Kidney (tissue), 14 donors: ENCODE measurements around the gene OLA1. TPM values are rescaled to one million over a fixed set of nuclear protein-coding genes. Genes with fewer than 3 reads are reported as not detected.

Source experiments
- DNase-seq, 5 donors: peaks; one replicate each; pipeline ENCODE4 v3.0.0-alpha.2; 2013 to 2020
- FAIRE-seq: peaks from 2 replicates; lab custom pipeline; 2012; peaks lifted over from hg19 to GRCh38; lab: Jason Lieb, UNC
- H3K27ac ChIP-seq, 2 donors: one replicate each; pipeline ENCODE4 v1.7.0; 2013; ENCODE audit warnings: low read depth in 2 of 2, low read length in 2 of 2, inconsistent platforms in 1 of 2
- H3K27me3 ChIP-seq: one replicate; pipeline ENCODE4 v1.7.1; 2013; ENCODE audit warnings: low read length, inconsistent platforms; ENCODE audit not compliant: control insufficient read depth, insufficient read depth
- H3K36me3 ChIP-seq, 3 donors: one replicate each; pipeline versions ENCODE4 v1.7.0 to v1.7.1; 2013; ENCODE audit warnings: low read length in 3 of 3, control low read depth in 1 of 3, inconsistent platforms in 1 of 3; ENCODE audit not compliant: insufficient read depth in 3 of 3, control insufficient read depth in 2 of 3
- H3K4me1 ChIP-seq, 3 donors: one replicate each; pipeline versions ENCODE4 v1.7.0 to v1.7.1; 2013; ENCODE audit warnings: low read length in 3 of 3, inconsistent platforms in 1 of 3, low read depth in 1 of 3; ENCODE audit not compliant: control insufficient read depth in 2 of 3, insufficient read depth in 2 of 3
- H3K4me3 ChIP-seq, 3 donors: one replicate each; pipeline versions ENCODE4 v1.7.0 to v1.8.1; 2013; ENCODE audit warnings: low read length in 3 of 3, control low read depth in 1 of 3, inconsistent platforms in 1 of 3
- H3K9ac ChIP-seq, 3 donors: one replicate each; pipeline versions ENCODE4 v1.7.0 to v1.7.1; 2013; ENCODE audit warnings: low read length in 3 of 3, control low read depth in 1 of 3, inconsistent platforms in 1 of 3
- H3K9me3 ChIP-seq, 3 donors: one replicate each; pipeline versions ENCODE4 v1.7.0 to v1.7.1; 2013; ENCODE audit warnings: low read length in 3 of 3, control low read depth in 1 of 3, inconsistent platforms in 1 of 3; ENCODE audit not compliant: control insufficient read depth in 2 of 3, insufficient read depth in 1 of 3
- intact Hi-C: fragments of 100-400 bp; cut with DNase I; formaldehyde crosslinking; loops from one replicate; pipeline ENCODE4 v1.11.1; 2022
- polyA plus RNA-seq: library from polyadenylated mRNA; stranded (reverse); fragments of 350-450 nt; fragmentation: Illumina TruSeq; extraction: RNeasy Lipid Tissue Mini Kit (QIAGEN cat#74804); gene quantifications from one replicate; pipeline ENCODE4 v1.2.3, GENCODE V29; 2014; ENCODE audit warnings: low read depth, low replicate concordance; ENCODE audit not compliant: insufficient read depth
- total RNA-seq: library from RNA; stranded (reverse); fragmentation: NEBNext Ultra II Directional; extraction: Animal tissue kit (Norgen Biotek cat#: 25700); gene quantifications from one replicate; pipeline ENCODE4 v1.2.1, GENCODE V29; 2021
- TF ChIP-seq, protein P1 (sequence below): IDR thresholded peaks from 3 replicates; pipeline ENCODE4 v1.5.1; 2012; ENCODE audit warnings: mild to moderate bottlenecking, moderate library complexity, borderline replicate concordance; ENCODE audit not compliant: insufficient read depth; ENCODE audit errors: extremely low read depth
- donor health status: control.
- donor health status: control.
- donor health status: control.
- donor health status: control.
- donor health status: control.
- donor health status: DM: yes; HTN: yes; CAD: no.
- donor health status: Normal renal cell carcinoma (clear cell type).

Gene OLA1
- total and polyA plus RNA-seq, 2 donors from 2014 or later = 64.2 to 90.0 TPM

DNA sequence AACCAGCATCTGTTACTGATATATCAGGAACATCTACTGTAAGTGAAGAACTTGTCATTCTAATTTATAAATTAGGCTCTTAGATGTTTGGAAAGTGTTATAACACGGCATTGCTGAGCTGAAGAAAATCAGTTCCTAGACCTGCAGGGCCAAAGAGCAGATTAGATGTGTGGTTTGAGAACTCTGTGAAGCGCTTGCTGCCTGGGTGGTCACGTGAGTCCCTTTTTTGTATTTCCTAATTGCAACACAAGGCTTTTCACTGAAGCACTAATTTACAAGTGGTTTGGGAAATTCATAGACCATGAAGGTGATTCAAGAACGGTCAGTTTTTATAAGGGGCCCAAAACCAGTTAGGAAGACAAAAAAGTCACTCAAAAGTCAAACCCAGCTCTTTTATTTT, 176.3 kb downstream of the OLA1 start:
- Histone ChIP-seq H3K4me1 (no peaks in the 10 kb centered on the region), H3K36me3 (no peaks in the 10 kb centered on the region), H3K27ac (no peak overlapping the region), H3K4me3 (no peak overlapping the region), H3K9me3 (no peaks in the 10 kb centered on the region), H3K9ac (no peak overlapping the region), H3K27me3 (no peaks in the 10 kb centered on the region)
- DNase-seq = peak in 1 of 5 donors; percentile 29
- intact Hi-C loops = no loop called here
- no peak for FAIRE-seq
- TF ChIP-seq, protein P1, sequence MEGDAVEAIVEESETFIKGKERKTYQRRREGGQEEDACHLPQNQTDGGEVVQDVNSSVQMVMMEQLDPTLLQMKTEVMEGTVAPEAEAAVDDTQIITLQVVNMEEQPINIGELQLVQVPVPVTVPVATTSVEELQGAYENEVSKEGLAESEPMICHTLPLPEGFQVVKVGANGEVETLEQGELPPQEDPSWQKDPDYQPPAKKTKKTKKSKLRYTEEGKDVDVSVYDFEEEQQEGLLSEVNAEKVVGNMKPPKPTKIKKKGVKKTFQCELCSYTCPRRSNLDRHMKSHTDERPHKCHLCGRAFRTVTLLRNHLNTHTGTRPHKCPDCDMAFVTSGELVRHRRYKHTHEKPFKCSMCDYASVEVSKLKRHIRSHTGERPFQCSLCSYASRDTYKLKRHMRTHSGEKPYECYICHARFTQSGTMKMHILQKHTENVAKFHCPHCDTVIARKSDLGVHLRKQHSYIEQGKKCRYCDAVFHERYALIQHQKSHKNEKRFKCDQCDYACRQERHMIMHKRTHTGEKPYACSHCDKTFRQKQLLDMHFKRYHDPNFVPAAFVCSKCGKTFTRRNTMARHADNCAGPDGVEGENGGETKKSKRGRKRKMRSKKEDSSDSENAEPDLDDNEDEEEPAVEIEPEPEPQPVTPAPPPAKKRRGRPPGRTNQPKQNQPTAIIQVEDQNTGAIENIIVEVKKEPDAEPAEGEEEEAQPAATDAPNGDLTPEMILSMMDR = no peak

DNA sequence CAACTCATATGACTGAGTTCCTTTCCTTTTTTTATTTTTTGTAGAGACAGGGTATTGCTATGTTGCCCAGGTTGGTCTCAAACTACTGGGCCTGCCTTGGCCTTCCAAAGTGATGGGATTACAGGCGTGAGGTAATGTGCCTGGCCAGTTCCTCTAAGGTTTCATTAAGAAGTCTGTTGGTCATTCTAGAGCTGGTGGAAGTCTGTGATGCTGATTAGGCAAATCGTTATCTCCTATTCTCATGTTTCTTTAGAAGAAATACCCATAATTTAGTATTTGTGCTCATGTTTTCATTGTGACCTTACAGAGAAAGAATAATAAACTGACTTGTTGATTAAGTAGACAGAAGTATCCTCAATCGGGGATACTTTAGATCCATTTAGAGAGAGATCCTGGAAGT, 177.0 kb downstream of the OLA1 start:
- H3K9me3 ChIP-seq = no peaks in the 10 kb centered on the region
- no peak for DNase-seq
- H3K4me1 ChIP-seq = no peaks in the 10 kb centered on the region
- no peak for FAIRE-seq
- H3K27me3 ChIP-seq = no peaks in the 10 kb centered on the region
- no peak overlapping the region for H3K9ac ChIP-seq
- no peak overlapping the region for H3K4me3 ChIP-seq
- TF ChIP-seq, protein P1 = no peak
- intact Hi-C loops = no loop called here
- no peak overlapping the region for H3K27ac ChIP-seq
- H3K36me3 ChIP-seq = no peaks in the 10 kb centered on the region

DNA sequence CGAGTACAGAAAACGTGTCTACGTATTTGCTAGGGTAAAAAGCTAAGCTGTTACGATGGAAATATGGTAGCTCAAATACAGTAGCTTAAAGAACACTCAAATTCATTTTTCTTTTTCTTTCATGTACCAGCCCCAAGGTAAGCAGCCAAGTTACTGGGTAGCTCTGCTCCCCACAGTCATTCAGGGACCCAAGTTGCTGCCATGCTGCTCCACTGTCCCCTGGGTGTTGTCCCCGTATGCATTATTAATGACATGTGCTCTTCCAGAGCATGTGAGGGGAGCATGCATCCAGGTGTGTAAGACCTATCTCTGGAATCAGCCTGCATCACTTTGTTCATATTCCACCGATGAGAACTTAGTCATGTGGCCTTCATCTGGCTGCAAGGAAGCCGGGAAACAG, 178.1 kb downstream of the OLA1 start:
- Histone ChIP-seq H3K9ac (no peak overlapping the region), H3K27ac (no peak overlapping the region), H3K9me3 (no peaks in the 10 kb centered on the region), H3K36me3 (no peaks in the 10 kb centered on the region), H3K27me3 (no peaks in the 10 kb centered on the region), H3K4me3 (no peak overlapping the region), H3K4me1 (no peaks in the 10 kb centered on the region)
- FAIRE-seq = no peak
- intact Hi-C loops = no loop called here
- TF ChIP-seq, protein P1 = no peak
- DNase-seq = no peak

DNA sequence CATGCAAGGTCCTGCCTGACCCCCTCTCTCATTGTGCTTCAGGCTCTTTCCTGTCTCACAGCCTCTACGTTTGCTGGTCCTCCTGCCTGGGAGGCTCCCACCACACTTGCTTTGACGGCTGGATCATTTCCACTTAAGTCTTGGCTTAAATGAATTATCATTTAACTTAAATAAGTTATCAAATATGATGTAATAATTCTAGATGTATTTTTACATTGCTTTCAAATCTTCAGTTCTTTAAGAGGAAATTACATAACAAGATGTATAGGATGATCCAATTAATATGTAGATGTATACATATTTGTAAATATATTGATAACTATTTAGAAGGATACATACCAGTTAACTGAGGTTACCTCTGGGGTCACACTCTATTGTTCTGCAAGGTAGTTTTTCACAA, 180.5 kb downstream of the OLA1 start:
- no peaks in the 10 kb centered on the region for H3K4me1 ChIP-seq
- peak; percentile 52 for FAIRE-seq
- no peaks in the 10 kb centered on the region for H3K36me3 ChIP-seq
- no peak overlapping the region for H3K4me3 ChIP-seq
- TF ChIP-seq, protein P1 = no peak
- no peak for DNase-seq
- H3K9ac ChIP-seq = no peak overlapping the region
- no peaks in the 10 kb centered on the region for H3K27me3 ChIP-seq
- H3K27ac ChIP-seq = no peak overlapping the region
- intact Hi-C loops = no loop called here
- no peaks in the 10 kb centered on the region for H3K9me3 ChIP-seq
